ENCODE data around the gene TMEM95. TPM values are rescaled to one million over a fixed set of nuclear protein-coding genes. Genes with fewer than 3 reads are reported as not detected.

TMEM95 gene
- total RNA-seq, 2 donors from 2014 or later = 0.21 TPM; not detected in 1

DNA sequence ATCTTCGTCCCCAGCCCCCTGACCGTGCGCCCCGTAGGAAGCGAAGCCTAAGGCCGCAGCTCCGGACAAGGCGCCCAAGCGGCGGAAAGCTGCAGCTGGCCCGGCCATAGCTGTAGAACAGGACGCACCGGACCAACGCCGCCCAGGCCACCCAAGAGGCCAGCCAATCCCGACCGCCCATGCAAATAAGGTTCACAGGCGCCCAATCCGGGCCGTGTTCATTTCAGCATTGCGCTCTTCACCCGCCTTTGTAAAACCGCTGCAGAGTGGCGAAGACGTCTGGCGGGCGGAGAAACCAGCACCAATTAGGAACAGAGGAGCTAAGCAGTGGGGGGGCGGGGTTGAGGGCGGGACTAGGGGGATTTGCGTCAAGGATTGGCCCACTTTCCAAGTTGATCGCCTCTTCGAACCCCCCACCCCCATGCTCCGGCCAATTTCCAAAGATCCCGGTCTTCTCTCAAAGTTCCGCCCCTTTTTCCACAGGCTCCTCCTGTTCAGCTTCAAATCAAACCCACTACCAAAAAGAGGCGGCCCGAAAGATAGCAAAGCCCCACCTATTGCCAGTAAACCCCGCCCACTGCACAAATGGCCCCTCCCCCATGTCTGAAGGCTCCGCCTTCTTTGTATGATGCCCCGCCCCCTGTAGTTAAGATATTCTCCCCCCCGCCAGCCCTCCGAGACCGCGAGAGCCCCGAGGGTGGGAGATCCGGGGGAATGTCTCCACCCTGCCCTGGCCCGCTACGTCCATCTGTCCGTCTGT lies 49.2 kb downstream of the TMEM95 start, which contains the start of gene TMEM256:
TSS of gene TMEM256 (minus strand) at position 121 of the 760 bp plus-strand sequence. CDS start at position 108, 13 bp downstream.
- H3K36me3 Mint-ChIP-seq = no peaks in the 10 kb centered on the region
- no peaks in the 10 kb centered on the region for H3K9me3 Mint-ChIP-seq

GRCh38 chr17:7404737-7405349 lies 49.9 kb downstream of the TMEM95 start:
- H3K36me3 Mint-ChIP-seq = no peaks in the 10 kb centered on the region
- peak overlapping the region; percentile 82 to 97 for H3K27ac Mint-ChIP-seq
- peak in 1 of 2 donors; percentile 63 for DNase-seq (ENCODE audit: low spot score in 2 of 2)
- no peaks in the 10 kb centered on the region for H3K9me3 Mint-ChIP-seq
- peak; percentile 51 to 54 for ATAC-seq

More for the DNA sequence above, 49.2 kb downstream of the TMEM95 start, which contains the start of gene TMEM256:
- peak; percentile 89 to 98 for DNase-seq (ENCODE audit: low spot score in 2 of 2)
- peak within 1 kb of the TSS; percentile 82 to 97 for H3K27ac Mint-ChIP-seq
- ATAC-seq = peak; percentile 93 to 94

DNA sequence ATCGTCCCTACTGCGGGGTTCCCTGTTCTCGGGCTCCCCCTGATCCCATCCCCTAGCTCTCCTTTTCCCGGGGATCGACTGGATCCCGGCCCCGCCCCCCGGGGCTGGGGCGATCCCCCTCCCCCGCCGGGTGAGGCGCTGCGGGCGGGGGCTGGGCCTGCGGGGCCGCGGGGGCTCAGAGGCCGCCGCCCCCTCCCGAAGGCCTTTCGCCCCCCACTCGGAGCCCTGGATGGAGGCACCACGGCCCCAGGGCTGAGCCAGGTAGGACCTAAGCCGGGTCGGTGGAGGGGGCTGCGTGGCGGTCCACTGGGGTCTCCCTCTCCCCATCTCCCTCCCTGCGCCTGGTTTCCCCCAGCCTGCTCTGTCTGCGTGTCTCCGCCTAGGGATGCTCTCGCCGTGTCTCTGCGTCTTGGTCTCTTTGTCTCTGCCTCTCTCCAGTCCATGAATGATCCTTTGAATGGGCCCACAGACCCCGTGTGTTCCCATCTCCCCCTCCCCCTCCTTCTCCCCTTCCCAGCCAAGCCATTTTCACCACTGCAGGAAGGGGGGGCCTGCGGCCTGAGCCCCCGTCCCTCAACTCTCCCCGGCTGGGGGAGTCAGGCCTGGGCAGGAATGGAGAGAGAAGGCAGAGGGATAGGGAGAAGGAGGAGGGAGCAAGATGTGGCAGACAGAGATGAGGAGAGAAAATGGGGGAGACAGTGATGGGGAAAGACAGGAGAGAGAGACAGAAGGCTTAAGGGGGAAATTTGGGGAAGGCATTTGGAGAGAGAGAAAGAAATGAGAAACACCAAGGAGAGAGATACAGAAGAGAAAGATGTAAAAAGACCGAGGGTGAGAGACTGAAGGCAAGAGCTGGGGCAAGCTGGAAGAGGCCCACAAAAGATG lies 50.6 kb downstream of the TMEM95 start:
- H3K27ac Mint-ChIP-seq = peak overlapping the region; percentile 31 to 40
- H3K36me3 Mint-ChIP-seq = no peaks in the 10 kb centered on the region
- no peak for ATAC-seq
- no peak for DNase-seq (ENCODE audit: low spot score in 2 of 2)
- no peaks in the 10 kb centered on the region for H3K9me3 Mint-ChIP-seq

DNA sequence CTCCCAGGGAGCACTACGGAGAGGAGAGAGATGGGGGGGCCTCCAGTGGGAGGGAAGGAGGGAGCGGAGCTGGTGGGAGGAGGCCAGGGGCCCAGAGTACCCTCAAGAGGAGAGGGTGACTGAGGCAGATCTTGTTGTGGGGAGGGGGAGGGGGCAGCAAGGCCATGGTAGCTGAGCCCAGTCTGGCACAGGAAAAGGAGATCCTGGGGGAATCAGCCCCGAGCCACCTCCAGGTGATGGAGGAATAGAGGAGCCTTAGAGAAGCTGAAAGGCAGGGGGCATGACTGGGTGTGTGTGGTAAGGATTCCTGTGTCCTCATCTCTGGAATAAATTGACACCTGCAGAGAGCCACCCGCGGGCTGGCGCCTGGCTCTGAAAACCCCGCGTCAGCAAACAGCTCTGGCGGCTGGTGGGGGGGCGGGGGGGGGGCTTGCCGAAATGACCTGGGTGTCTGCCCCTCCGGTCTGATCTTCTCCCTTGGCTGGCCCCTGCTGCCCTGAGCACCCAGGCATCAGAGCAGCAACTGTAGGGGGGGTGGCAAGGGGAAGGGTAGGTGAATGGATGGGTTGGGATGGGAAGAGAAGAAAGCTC lies 51.4 kb downstream of the TMEM95 start:
- no peak for ATAC-seq
- no peaks in the 10 kb centered on the region for H3K9me3 Mint-ChIP-seq
- peak overlapping the region in 1 of 2 donors; percentile 40 for H3K27ac Mint-ChIP-seq
- no peaks in the 10 kb centered on the region for H3K36me3 Mint-ChIP-seq
- no peak for DNase-seq (ENCODE audit: low spot score in 2 of 2)

Other genes starting within 250 kb of the TMEM95 start
- gene ASGR2, start 240.3 kb upstream of the TMEM95 start, total RNA-seq = not detected
- 1 to 10 TPM; 2.0 to 3.9 TPM for gene ASGR1, start 175.8 kb upstream of the TMEM95 start, total RNA-seq
- 10 to 100 TPM; 20.1 to 27.1 TPM for gene DLG4, start 135.3 kb upstream of the TMEM95 start, total RNA-seq
- 100 to 1,000 TPM; 360 to 445 TPM for gene ACADVL, start 135.2 kb upstream of the TMEM95 start, total RNA-seq
- 10 to 100 TPM; 56.2 to 73.4 TPM for gene DVL2, start 120.6 kb upstream of the TMEM95 start, total RNA-seq
- gene PHF23, start 115.7 kb upstream of the TMEM95 start, total RNA-seq = 10 to 100 TPM; 25.9 to 52.4 TPM
- 100 to 1,000 TPM; 167 to 298 TPM for gene GABARAP, start 112.7 kb upstream of the TMEM95 start, total RNA-seq
- gene CTDNEP1, start 103.4 kb upstream of the TMEM95 start, total RNA-seq = 100 to 1,000 TPM; 171 to 179 TPM
- 10 to 100 TPM; 45.6 to 62.3 TPM for gene ELP5, start 102.9 kb upstream of the TMEM95 start, total RNA-seq
- 1 to 10 TPM in 1 of 2 donors, under 1 TPM in 1; 0.55 to 1.5 TPM for gene CLDN7, start 92.7 kb upstream of the TMEM95 start, total RNA-seq
- under 1 TPM in 1 of 2 donors, not detected in 1; 0.51 TPM for gene SLC2A4, start 73.4 kb upstream of the TMEM95 start, total RNA-seq
- gene YBX2, start 60.5 kb upstream of the TMEM95 start, total RNA-seq = 1 to 10 TPM in 1 of 2 donors, under 1 TPM in 1; 0.18 to 1.7 TPM
- 100 to 1,000 TPM; 493 to 836 TPM for gene EIF5A, start 47.5 kb upstream of the TMEM95 start, total RNA-seq
- 10 to 100 TPM; 36.3 to 48.6 TPM for gene GPS2, start 39.8 kb upstream of the TMEM95 start, total RNA-seq
- 10 to 100 TPM; 24.8 to 32.7 TPM for gene NEURL4, start 25.8 kb upstream of the TMEM95 start, total RNA-seq
- 100 to 1,000 TPM; 400 to 610 TPM for gene ACAP1, start 18.6 kb upstream of the TMEM95 start, total RNA-seq
- gene KCTD11, start 3.0 kb upstream of the TMEM95 start, total RNA-seq = 10 to 100 TPM in 1 of 2 donors, 1 to 10 TPM in 1; 3.6 to 10.1 TPM
- gene TNK1, start 25.9 kb downstream of the TMEM95 start, total RNA-seq = 1 to 10 TPM; 2.7 to 5.3 TPM
- gene PLSCR3, start 39.4 kb downstream of the TMEM95 start, total RNA-seq = 10 to 100 TPM; 58.2 to 77.5 TPM
- 100 to 1,000 TPM in 1 of 2 donors, 10 to 100 TPM in 1; 78.9 to 114 TPM for gene TMEM256, start 48.9 kb downstream of the TMEM95 start, total RNA-seq
- 10 to 100 TPM; 14.5 to 15.8 TPM for gene NLGN2, start 52.7 kb downstream of the TMEM95 start, total RNA-seq
- gene SPEM1, start 65.2 kb downstream of the TMEM95 start, total RNA-seq = not detected
- under 1 TPM in 1 of 2 donors, not detected in 1; 0.14 TPM for gene SPEM2, start 70.5 kb downstream of the TMEM95 start, total RNA-seq
- gene SPEM3, start 73.7 kb downstream of the TMEM95 start, total RNA-seq = not detected
- gene TMEM102, start 80.3 kb downstream of the TMEM95 start, total RNA-seq = 10 to 100 TPM in 1 of 2 donors, 1 to 10 TPM in 1; 9.2 to 13.2 TPM
- 10 to 100 TPM in 1 of 2 donors, 1 to 10 TPM in 1; 2.6 to 35.5 TPM for gene FGF11, start 84.4 kb downstream of the TMEM95 start, total RNA-seq
- gene CHRNB1, start 89.9 kb downstream of the TMEM95 start, total RNA-seq = 10 to 100 TPM; 12.1 to 17.6 TPM
- gene ZBTB4, start 124.5 kb downstream of the TMEM95 start, total RNA-seq = 10 to 100 TPM; 21.8 to 26.5 TPM
- not detected for gene SLC35G6, start 126.3 kb downstream of the TMEM95 start, total RNA-seq
- 100 to 1,000 TPM; 280 to 333 TPM for gene POLR2A, start 129.2 kb downstream of the TMEM95 start, total RNA-seq
- 10 to 100 TPM; 16.4 to 18.9 TPM for gene TNFSF12, start 193.9 kb downstream of the TMEM95 start, total RNA-seq
- gene TNFSF13, start 203.6 kb downstream of the TMEM95 start, total RNA-seq = 1 to 10 TPM; 4.6 to 6.0 TPM
- gene SENP3, start 206.8 kb downstream of the TMEM95 start, total RNA-seq = 10 to 100 TPM; 42.9 to 46.3 TPM
- gene CD68, start 224.5 kb downstream of the TMEM95 start, total RNA-seq = 10 to 100 TPM in 1 of 2 donors, 1 to 10 TPM in 1; 7.6 to 12.7 TPM
- gene MPDU1, start 228.7 kb downstream of the TMEM95 start, total RNA-seq = 10 to 100 TPM; 52.1 to 60.6 TPM
- gene SOX15, start 234.9 kb downstream of the TMEM95 start, total RNA-seq = under 1 TPM; 0.23 to 0.93 TPM

Data from activated naive CD4-positive, alpha-beta T cell treated with anti-CD3 and anti-CD28 coated beads, Interleukin-2, amount 50 U/mL, for 72 hours (primary cell).